WTC11 (cell line): ENCODE measurements around the gene CHD6. TPM values are rescaled to one million over a fixed set of nuclear protein-coding genes. Genes with fewer than 3 reads are reported as not detected.

Source experiments
- ATAC-seq: fragments of 200-7000 bp; cut with Tn5 transposase; 2 replicates; pipeline ENCODE4 v1.10.0; 2021; ENCODE audit warnings: mild to moderate bottlenecking, moderate library complexity
- CTCF ChIA-PET: fragments of 300-600 bp; sonication (Branson Sonifier 250); formaldehyde crosslinking; loops from one replicate; lab custom pipeline; 2021; ENCODE audit warnings: antibody characterized with exemption; lab: Charles Lee
- POLR2A ChIA-PET: fragments of 350-600 bp; sonication (Branson Sonifier 250); formaldehyde crosslinking; loops from one replicate; lab custom pipeline; 2021; ENCODE audit warnings: antibody characterized with exemption; lab: Charles Lee
- DNase-seq: peaks from one replicate; pipeline ENCODE4 v3.0.0; 2021; ENCODE audit warnings: low spot score
- H3K27ac Mint-ChIP-seq: 2 replicates; pipeline ENCODE4 v1.8.0; 2021; ENCODE audit warnings: mixed read lengths
- H3K27me3 Mint-ChIP-seq: 2 replicates; pipeline ENCODE4 v1.8.0; 2021; ENCODE audit warnings: low read depth, mild to moderate bottlenecking, moderate library complexity, mixed read lengths
- H3K36me3 Mint-ChIP-seq: 2 replicates; pipeline ENCODE4 v1.8.0; 2021; ENCODE audit warnings: mixed read lengths
- H3K4me1 Mint-ChIP-seq: 2 replicates; pipeline ENCODE4 v1.8.0; 2022; ENCODE audit warnings: mixed read lengths
- H3K4me3 Mint-ChIP-seq: 2 replicates; pipeline ENCODE4 v1.8.0; 2021; ENCODE audit warnings: mild to moderate bottlenecking, moderate library complexity, mixed read lengths
- H3K9me3 Mint-ChIP-seq: 2 replicates; pipeline ENCODE4 v1.8.0; 2021; ENCODE audit warnings: mixed read lengths
- ARID4B ChIP-seq: sonication (generic); formaldehyde crosslinking; IDR thresholded peaks from 2 replicates; pipeline ENCODE4 v1.8.0; 2023; ENCODE audit warnings: missing genetic modification reagents, mild to moderate bottlenecking, borderline replicate concordance
- ATF6 ChIP-seq: sonication (generic); formaldehyde crosslinking; IDR thresholded peaks from 2 replicates; pipeline ENCODE4 v1.8.1; 2023; ENCODE audit warnings: mild to moderate bottlenecking, missing genetic modification reagents
- CREB1 ChIP-seq: sonication (generic); formaldehyde crosslinking; IDR thresholded peaks from 2 replicates; pipeline ENCODE4 v1.8.0; 2023; ENCODE audit warnings: mild to moderate bottlenecking, missing genetic modification reagents
- E2F1 ChIP-seq: sonication (generic); formaldehyde crosslinking; IDR thresholded peaks from 2 replicates; pipeline ENCODE4 v1.8.0; 2022; ENCODE audit warnings: mild to moderate bottlenecking, missing genetic modification reagents
- GABPB1 ChIP-seq: sonication (generic); formaldehyde crosslinking; IDR thresholded peaks from 2 replicates; pipeline ENCODE4 v1.8.1; 2023; ENCODE audit warnings: mild to moderate bottlenecking, missing genetic modification reagents
- GRHL2 ChIP-seq: fragments of 250-450 bp; sonication (Bioruptor Pico); IDR thresholded peaks from 2 replicates; pipeline ENCODE4 v1.8.0; 2022; ENCODE audit warnings: mild to moderate bottlenecking, moderate library complexity; ENCODE audit not compliant: insufficient replicate concordance, severe bottlenecking
- HMGXB4 ChIP-seq: sonication (generic); formaldehyde crosslinking; IDR thresholded peaks from 2 replicates; pipeline ENCODE4 v1.8.1; 2023; ENCODE audit warnings: mild to moderate bottlenecking, moderate library complexity, missing genetic modification reagents
- IRF1 ChIP-seq: sonication (generic); formaldehyde crosslinking; IDR thresholded peaks from 2 replicates; pipeline ENCODE4 v1.8.0; 2023; ENCODE audit warnings: missing genetic modification reagents
- JAZF1 ChIP-seq: fragments of 250-450 bp; sonication (Bioruptor Pico); IDR thresholded peaks from 2 replicates; pipeline ENCODE4 v1.9.0; 2021; ENCODE audit warnings: moderate library complexity, mild to moderate bottlenecking, inconsistent platforms
- NFE2L1 ChIP-seq: sonication (generic); formaldehyde crosslinking; IDR thresholded peaks from 2 replicates; pipeline ENCODE4 v1.8.1; 2023; ENCODE audit warnings: missing genetic modification reagents
- TP53 ChIP-seq: sonication (generic); formaldehyde crosslinking; IDR thresholded peaks from 2 replicates; pipeline ENCODE4 v1.8.1; 2023; ENCODE audit warnings: mild to moderate bottlenecking, missing genetic modification reagents
- ZNF281 ChIP-seq: sonication (generic); formaldehyde crosslinking; IDR thresholded peaks from 2 replicates; pipeline ENCODE4 v1.8.0; 2023; ENCODE audit warnings: mild to moderate bottlenecking, missing genetic modification reagents
- ZNF396 ChIP-seq: fragments of 250-450 bp; sonication (Bioruptor Pico); IDR thresholded peaks from 2 replicates; pipeline ENCODE4 v1.8.0; 2021; ENCODE audit warnings: mild to moderate bottlenecking, moderate library complexity, borderline replicate concordance
- total RNA-seq: library from RNA; stranded (reverse); gene quantifications from 3 replicates; pipeline ENCODE4 v1.2.3, GENCODE V29; 2021
- TF ChIP-seq, protein P1 (sequence below): sonication (generic); formaldehyde crosslinking; IDR thresholded peaks from 2 replicates; pipeline ENCODE4 v1.8.1; 2022; ENCODE audit warnings: low read depth, missing genetic modification reagents, borderline replicate concordance
- TF ChIP-seq, protein P2 (sequence below): fragments of 250-450 bp; sonication (Bioruptor Pico); IDR thresholded peaks from 2 replicates; pipeline ENCODE4 v1.9.0; 2021; ENCODE audit warnings: mild to moderate bottlenecking
- TF ChIP-seq, protein P3 (sequence below): sonication (generic); formaldehyde crosslinking; IDR thresholded peaks from 2 replicates; pipeline ENCODE4 v1.8.1; 2022; ENCODE audit warnings: mild to moderate bottlenecking, moderate library complexity, missing genetic modification reagents

CHD6 gene
- total RNA-seq, 1 experiment from 2014 or later = 52.1 TPM

DNA sequence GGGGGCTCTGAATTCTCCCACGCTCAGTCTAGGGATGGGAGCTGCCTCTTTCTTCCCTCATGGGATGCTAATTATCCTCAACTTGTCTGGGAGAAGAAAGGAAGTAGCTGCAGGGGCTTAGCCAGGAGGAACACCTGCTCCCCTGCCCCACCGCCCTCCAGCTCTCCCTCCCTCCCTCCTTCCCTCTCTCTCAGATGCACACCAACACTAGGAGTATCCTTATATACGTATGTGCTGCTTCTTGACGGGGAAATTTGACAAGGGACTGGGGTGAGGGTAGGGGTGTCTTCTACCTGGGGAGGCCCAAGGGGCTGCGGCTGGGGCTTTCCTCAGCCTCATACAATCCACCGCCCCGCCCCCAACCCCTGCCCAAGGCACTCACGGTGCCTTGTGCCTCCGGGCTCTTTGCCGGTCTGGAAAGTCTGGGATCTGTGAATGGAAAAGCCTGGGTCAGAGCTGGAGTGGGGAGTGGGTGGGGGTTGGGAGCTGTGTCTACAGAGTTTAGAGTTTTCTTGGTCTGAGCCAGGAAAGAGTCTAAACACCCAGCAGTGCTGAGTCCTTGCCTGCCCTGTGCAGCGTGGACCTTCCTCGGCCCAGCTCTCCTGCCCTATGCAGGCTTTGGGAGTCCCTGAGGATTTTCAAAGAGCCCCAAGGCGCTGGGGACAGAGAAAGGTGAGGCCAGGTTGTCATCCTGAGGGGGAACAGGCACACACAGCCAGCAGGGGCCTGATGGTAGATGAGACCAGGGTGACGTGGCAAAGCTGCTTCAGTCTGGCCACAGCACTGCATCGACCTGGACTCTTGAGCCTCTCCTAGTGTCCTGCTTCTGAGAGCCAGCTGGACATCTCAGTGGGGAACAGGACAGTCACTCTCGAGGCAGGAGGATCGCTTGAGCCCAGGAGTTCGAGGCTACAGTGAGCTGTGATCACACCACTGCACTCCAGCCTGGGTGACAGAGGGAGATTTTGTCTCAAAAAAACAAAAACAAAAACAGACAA lies 222.2 kb downstream of the CHD6 start (continued):
- TF ChIP-seq ARID4B (CRISPR knock-in tag) (no peak), GRHL2 (CRISPR knock-in tag) (no peak), ATF6 (CRISPR knock-in tag) (no peak), TP53 (CRISPR knock-in tag) (no peak), E2F1 (CRISPR knock-in tag) (no peak), ZNF396 (CRISPR knock-in tag) (no peak), JAZF1 (CRISPR knock-in tag) (no peak), CREB1 (CRISPR knock-in tag) (no peak)
- TF ChIP-seq, protein P1, sequence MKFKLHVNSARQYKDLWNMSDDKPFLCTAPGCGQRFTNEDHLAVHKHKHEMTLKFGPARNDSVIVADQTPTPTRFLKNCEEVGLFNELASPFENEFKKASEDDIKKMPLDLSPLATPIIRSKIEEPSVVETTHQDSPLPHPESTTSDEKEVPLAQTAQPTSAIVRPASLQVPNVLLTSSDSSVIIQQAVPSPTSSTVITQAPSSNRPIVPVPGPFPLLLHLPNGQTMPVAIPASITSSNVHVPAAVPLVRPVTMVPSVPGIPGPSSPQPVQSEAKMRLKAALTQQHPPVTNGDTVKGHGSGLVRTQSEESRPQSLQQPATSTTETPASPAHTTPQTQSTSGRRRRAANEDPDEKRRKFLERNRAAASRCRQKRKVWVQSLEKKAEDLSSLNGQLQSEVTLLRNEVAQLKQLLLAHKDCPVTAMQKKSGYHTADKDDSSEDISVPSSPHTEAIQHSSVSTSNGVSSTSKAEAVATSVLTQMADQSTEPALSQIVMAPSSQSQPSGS (CRISPR knock-in tag) = no peak

DNA sequence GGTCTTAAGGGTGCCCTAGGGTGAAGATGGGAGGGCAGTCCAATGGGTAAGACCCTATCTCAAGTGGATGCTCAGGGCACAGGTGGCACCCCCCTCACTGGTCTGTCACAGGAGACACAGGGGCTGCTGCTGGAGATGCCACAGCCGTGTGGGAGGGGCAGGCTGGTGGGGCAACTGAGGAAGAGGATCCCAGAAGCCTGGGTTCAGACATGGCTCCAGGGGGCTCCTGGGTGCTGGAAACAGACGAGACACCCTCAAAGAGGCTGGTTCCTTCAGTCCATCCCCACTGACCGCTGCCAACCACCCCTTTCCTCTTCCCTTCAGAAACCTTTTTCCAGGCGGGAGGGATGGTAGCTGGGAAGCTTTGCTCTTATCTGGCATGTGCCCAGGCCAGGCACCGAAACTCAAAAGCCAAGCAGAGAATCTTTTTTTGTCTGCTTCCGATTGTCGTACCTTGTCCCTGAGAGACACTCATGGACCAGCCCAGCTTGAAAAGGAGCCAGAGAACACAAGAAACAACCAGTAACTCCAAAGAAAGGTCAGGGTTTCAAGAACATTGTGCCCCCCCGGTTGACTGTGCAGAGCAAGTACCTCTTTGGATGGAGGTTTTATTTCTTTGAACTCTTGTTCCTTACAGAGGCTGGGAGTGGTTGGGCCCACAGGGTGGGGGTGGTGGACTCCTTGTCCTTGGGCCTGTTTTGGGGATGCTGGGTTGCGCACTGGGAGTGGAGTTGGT lies 223.1 kb downstream of the CHD6 start:
- H3K27ac Mint-ChIP-seq = no peak overlapping the region
- DNase-seq = no peak
- no peak overlapping the region for H3K4me3 Mint-ChIP-seq
- H3K9me3 Mint-ChIP-seq = no peaks in the 10 kb centered on the region
- CTCF ChIA-PET = interaction anchor here (0.7 to 2.0 kb wide), 6 partner anchors 8 to 260 kb away, joined by 4 to 13 read pairs (median 4); partner anchors contain the start of gene LPIN3
- POLR2A ChIA-PET = no interaction called here
- H3K36me3 Mint-ChIP-seq = no peaks in the 10 kb centered on the region
- no peak for ATAC-seq
- H3K27me3 Mint-ChIP-seq = no peaks in the 10 kb centered on the region; the same call in 1 of the 2 replicates
- peaks cover 15% of the 10 kb centered on the region for H3K4me1 Mint-ChIP-seq
- no peak for TF ChIP-seq GABPB1 (CRISPR knock-in tag)
- no peak for TF ChIP-seq ZNF281
- TF ChIP-seq HMGXB4 = no peak
- no peak for TF ChIP-seq IRF1
- TF ChIP-seq NFE2L1 (CRISPR knock-in tag) = no peak
- TF ChIP-seq, protein P2, sequence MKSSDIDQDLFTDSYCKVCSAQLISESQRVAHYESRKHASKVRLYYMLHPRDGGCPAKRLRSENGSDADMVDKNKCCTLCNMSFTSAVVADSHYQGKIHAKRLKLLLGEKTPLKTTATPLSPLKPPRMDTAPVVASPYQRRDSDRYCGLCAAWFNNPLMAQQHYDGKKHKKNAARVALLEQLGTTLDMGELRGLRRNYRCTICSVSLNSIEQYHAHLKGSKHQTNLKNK (CRISPR knock-in tag) = no peak
- TF ChIP-seq, protein P3, sequence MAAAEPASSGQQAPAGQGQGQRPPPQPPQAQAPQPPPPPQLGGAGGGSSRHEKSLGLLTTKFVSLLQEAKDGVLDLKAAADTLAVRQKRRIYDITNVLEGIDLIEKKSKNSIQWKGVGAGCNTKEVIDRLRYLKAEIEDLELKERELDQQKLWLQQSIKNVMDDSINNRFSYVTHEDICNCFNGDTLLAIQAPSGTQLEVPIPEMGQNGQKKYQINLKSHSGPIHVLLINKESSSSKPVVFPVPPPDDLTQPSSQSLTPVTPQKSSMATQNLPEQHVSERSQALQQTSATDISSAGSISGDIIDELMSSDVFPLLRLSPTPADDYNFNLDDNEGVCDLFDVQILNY (CRISPR knock-in tag) = no peak
